GM03348 (cell line): ENCODE results near the gene AQP4.

Experiments
- DNase-seq: peaks from one replicate; pipeline ENCODE4 v3.0.0; 2012; ENCODE audit warnings: low spot score

Gene AQP4, protein sequence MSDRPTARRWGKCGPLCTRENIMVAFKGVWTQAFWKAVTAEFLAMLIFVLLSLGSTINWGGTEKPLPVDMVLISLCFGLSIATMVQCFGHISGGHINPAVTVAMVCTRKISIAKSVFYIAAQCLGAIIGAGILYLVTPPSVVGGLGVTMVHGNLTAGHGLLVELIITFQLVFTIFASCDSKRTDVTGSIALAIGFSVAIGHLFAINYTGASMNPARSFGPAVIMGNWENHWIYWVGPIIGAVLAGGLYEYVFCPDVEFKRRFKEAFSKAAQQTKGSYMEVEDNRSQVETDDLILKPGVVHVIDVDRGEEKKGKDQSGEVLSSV

DNA sequence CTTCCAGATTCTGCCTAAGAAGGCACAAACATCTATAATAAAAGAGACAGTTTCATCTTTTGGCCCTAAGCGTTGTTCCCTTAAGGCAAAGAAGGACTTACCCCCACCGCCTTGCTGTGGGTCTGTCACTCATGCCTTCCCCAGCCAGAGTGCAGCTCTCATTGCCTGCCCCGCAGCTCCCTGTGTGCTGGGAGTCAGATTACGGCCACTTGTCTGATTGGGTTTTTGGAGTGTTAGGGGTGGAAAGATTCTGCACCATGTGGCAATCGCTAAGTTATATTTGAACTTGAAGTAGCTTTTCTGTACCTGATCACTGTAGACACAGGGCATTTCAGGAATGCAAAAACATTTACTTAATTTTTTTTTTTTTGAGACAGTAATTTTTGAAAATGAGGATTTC, at the start of gene AQP4:
TSS of gene AQP4 (minus strand) at position 151 of the 400 bp plus-strand sequence. CDS start at position 133, 18 bp downstream.
- no peak for DNase-seq

DNA sequence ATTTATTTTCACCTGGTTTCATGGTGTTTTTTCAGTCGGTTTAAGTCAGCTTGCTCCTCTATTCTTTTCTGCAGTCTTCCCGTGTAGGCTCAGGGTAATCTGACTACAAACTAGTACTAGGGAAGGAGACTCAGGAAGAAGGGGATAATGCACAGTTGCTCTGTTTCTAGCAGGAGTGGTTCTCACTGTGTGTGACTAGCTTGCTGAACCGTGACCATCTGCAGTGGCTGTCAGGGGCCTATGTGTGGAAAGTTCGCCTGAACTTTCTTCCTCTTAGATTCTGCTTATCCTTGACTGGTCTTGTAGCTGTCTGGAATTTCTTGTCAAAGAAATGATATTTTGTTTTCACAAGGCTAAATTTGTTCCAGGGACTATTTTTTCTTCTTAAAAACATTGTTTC, 46.3 kb upstream of the AQP4 start:
- no peak for DNase-seq

DNA sequence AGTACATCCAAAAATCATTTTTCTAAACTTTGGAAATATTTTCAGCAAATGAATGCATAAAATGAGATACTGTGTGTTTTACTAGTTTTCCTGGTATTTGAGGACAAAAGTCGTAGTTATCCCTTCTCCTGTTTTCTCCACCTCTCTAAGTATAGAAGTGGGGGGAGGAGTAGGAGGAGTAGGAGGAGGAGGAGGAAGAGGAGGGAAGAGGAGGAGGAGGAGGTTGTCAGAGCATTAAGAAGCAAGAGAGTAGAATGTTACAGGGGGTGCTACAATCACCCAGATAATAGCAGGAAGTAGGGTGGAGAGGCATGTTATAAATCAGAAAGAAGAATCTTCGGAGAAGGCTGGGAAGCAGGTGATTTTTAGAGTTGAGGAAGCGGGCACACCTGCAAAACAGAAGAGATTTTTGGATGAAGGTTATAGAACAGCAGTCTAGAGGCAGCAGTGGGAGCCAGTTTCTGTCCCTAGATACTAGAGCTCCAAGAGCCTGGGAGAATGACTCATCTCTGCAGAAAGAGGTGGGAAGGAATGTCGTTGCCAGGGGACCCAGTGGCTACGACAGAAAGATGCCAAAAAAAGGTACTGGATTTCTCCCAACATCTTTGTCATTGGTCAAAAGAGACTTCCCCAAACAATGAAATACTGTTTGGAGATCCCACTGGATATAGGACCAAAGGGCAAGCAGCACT, 44.2 kb upstream of the AQP4 start:
- no peak for DNase-seq

DNA sequence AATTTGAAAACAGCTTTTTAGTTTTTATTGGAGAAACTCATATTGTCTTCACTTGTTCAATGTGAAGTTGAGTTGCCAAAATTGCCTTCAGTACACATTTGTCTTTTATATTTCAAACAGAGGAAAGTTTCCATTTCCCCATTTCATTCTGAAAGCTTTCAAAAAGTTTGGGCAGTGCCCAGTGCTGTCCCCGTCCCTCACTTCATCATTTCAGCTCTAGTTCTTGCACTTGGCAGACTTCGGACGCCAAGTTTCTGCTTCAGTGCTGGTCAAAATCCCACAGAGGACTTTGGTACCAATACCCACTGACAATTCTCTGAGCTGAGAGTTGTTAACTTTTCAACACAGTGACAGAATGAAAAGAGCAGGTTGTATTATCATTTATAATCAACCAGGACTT, 43.4 kb upstream of the AQP4 start:
- no peak for DNase-seq

DNA sequence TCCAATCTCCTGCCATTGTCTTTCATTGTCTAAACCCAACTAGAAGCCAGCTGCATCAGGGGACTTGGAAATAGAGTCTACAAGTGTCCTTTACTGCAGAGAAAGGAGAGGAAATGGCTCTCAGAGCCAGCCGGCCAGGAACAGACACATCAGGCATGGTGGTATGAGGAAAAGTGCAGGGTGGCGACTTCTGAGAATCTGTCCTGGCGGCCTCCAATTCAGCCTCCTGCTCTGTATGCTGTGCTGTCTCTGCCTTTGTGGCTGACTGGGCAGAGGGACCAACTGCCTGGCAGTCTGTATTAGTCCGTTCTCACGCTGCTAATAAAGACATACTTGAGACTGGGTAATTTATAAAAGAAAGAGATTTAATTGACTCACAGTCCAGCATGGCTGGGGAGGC, 36.8 kb upstream of the AQP4 start:
- no peak for DNase-seq

DNA sequence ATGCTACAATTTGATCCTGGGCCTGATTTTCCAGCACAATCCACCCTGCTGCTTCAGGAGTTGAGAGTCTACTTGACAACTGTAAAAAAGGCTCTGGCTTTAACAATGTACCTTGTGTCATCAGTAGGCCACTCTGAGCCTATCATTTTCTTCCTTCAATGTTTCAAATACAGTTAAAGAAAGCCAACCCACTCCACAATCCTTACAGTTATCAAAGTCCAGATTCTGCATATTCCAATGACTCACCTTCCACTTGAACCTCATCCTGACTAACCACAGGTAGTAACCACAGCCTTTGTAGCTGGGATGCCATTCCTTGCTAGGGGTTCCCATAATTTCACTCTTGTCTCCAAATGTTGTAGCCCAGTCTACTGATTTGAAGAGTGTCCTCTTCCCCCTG, 35.5 kb upstream of the AQP4 start:
- no peak for DNase-seq

DNA sequence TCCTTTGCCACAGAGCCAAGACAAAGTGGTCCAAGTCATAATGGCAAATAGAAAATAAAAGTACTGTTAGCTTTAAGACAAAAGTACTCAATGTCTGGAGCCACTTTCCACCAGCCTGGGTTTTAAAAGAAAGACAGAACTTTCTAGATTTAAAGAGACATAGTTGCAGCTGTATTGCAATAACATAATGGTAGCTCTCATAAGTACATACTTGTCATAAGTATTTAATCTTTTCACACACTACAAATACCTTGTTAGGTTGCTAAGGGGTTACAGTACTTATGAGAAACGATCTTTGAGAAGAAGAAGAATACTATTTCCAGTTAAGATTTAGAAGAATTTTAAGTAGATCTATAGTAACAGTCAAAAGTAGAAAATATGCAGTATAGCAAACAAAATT, 28.9 kb upstream of the AQP4 start:
- DNase-seq, result no peak

DNA sequence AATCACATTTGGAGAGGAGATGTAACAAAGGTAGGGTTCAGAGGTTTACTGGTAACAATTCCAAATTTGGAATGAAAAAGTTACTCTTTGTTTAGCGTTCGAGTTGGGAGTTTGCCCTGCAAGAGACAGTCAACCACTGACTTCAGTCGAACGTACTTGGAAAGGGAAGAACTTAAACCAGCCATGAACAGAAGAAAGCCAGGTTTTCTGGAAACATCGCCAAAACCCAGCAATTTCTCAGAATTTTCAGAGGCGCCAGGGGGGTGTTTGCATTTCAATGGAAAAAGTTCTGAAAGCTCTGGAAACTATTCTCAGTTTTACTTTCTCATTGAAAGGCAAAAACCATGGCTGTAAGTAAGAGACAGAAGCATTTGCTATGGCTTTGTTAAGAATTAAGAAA, 28.5 kb upstream of the AQP4 start:
- no peak for DNase-seq

DNA sequence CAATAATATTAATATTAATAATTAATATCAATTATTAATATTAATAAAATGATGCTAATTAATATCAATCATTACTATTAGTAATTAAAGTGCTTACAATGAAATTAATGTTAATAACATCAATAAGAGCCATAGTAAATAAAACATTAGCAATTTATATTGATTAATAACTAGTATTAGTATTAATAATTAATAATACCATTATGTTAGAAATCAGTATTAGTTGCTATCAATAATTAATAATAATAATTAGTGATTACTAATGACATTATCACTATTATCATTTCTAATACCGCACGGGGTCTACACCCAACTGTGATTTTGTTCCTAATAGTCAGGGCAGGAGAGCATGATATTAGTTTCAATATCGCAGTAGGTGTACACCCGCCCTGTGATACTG, 22.8 kb upstream of the AQP4 start:
- DNase-seq, result no peak

DNA sequence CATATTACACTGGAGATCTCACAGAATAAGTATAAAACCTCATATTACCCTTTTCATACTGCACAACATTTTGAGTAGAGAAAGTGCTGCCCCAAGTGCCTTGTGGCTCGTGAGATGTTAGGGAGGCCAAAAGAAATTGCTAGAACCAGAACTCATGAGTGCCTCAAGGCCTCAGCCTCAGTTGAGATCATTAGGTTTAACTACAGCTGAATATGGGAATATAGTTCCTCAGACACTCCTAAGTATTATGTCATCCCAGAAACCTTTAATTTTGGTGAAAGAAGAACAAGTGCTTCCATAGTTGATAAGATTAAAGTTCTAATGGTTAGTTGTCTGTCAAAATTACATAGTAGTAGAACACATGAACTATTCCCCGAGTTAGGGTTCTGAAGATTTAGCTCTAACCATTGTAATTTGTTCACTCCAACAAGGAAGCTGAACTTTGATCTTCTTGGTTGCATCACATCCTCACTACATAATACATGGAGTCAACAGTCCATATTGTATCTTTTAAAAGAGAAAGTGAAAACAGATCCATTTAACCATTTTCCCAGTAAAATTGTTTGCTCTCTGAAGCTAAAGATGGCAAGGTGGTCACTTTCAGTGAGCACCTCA, 9.6 kb upstream of the AQP4 start:
- DNase-seq, result no peak

DNA sequence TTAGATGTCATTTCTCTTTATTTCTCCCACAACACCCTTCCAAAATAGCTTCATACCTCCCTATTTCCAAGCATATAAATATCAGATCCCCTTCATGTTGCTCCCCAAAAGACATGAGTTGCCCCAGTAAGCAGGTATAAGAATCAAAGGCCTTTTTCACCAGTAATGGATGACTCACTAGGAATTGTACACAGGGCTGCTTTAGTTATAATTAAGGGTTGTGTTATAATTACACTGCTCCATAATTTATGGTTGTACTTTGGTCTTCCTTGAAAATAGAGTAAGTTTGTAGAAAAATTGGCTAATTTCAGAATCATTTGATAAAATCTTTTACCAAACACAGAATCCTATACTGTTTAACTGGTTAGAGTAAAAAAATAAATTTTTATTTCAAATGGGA, 8.8 kb upstream of the AQP4 start:
- DNase-seq, result no peak

DNA sequence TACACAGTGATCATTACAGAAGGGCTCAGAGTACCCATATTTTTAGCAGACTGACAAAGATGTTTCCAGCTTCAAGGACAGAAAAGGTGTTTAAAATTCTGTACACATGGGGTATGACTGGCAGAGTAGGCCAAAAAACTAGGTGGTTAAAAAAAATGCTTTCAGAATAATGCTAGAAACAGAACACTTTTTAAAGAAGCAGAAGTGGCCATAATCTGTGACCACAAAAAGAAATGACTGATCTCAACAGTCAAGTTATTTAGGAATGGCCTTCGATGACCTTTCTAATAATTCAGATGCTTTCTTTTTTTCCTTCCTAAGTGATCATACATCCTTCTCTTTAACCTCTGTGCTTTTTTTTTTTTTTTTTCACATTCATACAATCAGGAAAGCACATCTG, 4.1 kb upstream of the AQP4 start:
- DNase-seq, result no peak

DNA sequence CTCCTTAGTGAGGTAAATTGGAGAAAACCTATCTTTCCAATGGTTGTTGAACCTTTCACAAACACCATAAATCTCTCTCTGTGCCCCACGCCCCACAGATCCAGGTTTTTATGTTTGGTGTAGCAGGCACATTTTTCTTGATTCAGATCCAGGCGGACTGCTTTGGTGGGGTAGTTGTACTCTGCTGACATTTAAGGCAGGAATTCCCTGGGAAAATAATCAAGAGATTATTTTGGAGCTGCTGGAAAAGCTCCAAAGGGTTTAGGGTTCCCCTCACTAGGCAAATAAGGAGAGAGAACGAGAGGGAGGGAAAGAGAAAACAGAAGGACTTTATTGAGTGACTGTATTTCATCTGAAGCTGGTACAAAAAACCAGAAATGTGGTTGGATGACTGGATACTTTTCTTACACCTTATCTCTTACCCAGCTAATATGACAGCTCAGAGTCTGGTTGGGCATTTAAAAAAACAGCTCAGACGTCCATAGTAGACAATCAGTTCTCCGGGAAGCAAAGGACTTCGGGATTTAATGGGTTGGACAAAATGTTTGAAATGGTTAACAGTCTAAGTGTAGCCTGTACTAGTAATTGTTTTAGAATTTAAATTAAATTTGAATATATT, 3.6 kb upstream of the AQP4 start:
- DNase-seq, result no peak

DNA sequence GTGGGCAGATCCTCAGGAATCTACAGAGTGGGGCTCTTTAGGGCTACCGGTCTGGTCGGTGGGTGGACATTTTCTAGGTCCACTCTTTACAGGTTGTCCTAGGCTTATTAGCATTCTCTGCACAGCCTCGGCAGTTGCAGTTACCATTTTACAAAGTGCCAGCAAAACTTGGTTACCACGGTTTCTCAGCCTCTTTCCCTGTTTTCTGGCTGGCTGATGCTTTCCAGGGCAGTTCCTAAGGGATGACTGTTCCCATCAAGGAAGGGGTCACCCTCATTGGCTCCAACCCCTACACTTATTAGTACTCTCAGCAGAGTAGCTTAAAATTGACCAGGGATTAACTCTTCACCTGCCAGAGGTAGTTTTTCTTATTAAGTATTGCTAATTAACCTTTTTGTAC, 2.0 kb upstream of the AQP4 start:
- DNase-seq, result no peak

DNA sequence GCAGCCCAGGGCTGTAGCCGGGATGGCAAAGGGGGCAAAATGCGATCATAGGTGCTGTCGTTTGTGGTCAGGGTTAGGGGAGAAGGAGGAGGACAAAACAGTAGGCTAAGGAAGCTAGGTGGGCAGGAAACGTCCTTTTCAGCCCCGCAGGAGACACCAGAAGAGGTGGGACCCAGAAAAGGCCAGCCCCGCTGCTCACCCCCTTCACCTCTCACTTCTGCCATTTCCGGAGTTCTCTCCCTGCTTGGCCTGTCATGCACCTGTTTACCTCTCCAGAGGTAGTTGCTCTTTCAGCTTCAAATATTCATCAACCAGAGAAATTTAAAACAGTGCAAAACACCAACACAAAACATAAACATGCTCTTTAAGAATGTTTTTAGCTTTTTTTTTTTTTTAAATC, 849 bp downstream of the AQP4 start:
- no peak for DNase-seq

DNA sequence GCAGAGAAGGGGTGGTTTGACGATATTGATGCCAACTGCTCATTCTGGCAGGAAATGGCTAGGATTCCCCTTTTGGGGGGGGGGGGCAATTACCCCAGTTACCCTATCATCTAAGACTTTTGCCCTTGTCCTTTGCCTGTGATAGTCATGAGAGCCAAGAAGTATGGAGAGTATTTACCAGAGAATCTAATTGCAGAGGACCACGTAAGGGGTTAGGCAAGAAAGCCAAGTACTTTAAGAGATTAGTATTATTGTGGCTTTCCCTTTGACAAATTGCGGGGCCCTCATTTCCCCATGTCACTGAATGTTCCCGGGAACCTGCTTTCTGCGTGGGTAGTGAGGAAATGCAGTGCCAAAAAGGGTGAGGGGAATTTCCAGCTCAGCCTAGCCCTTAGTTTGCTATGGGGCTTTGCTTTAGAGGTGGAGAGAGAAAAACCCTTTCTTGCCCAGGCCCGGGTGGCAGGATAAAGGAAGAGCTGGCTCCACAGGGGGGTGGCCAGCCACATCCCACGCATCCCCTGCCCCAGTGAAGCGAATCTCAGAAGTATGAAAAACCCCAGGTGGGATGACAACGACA, 1.5 kb downstream of the AQP4 start:
- DNase-seq, result no peak

DNA sequence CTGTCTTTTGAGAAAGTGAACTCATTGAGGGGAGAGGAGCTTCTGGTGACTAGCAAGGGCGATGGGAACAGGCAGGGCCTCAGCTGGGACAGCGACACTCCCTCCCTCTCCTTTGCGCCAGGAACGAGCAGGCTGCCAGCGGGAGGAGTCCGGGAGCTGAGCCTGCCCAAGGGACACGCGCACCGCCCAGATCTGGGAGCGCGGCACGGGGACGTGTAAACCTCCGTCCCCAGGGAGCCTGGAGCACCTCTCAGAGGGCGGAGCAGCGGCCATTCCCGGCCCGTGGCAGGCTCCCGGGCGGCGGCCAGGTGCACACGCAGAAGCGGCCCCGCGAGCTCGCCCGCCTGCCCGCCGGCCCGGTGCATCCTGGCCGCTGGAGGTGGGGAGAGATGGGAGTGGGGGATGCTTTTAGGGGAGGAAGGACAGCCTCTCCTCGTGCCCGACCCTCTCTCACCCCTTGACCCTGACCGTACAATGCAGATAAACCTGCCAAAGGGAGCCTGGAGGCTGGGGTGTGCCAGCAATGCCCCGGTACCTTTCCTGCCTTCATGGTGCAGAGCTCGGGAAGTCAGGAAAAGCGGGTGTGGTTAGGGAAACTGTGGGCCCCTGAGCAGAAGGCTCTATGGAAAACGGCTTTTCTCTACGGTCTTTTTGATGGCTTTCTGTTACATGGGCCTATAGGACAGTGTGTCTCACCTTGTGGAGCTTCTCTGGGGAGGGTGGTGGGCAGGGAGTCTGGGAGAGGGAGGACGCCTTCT, 2.2 kb downstream of the AQP4 start:
- peak; percentile 26 for DNase-seq

DNA sequence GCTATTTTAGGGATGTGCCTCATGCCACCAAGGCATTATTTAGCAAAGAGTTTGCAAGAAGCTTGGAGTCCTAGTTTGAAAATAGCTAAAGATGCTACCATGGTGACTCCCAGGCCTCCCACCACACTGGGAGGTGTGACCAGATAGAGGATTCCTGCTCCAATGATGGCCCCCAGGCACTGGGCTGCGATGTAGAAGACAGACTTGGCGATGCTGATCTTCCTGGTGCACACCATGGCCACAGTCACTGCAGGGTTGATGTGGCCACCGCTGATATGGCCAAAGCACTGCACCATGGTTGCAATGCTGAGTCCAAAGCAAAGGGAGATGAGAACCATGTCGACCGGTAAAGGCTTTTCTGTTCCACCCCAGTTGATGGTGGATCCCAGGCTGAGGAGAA, 3.4 kb downstream of the AQP4 start:
- no peak for DNase-seq

DNA sequence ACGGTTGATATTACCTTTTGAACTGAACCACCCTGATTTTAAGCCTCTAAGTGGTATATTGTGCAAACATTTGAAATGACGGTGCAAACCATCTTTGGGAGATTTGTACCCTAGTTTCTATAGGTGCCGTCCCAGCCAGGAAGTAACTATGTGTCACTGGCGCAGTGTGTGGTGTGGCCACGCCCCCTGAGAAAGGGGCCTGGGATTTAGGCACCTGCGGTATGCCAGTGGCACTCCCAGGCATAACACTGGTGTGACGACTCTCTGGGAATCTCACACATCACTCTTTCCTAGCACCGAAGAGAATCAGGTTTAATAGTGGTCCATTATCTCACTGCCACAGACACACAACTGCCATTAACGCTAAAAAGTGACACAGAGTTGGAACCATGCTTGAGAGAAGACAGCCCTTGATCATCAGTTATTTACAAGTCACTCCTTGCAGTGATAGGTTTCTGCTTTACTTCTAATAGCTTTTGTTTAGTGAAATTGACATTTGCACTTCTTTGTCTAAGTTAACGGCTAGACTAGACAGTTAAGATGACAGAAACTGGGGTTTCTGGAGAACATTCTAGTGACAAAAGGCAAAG, 11.1 kb downstream of the AQP4 start:
- no peak for DNase-seq

DNA sequence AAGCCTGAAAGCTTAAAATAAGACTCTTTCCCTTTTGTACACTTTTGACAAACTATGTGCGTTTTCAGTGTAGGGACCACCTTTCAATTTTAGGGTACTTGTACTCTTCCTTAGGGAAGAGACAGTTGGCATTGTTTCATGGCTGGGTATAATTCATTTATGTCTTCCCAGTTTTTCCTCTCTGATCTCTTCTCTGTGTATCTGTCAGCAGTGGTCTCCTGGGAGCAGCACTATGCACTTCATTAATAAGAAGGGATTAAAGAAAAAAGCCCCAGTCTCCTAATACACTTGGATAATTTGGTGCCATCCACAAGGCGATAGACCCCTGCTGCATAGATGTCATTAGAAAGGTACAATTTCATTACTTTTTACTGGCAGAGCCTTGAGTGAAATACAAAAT, 12.1 kb downstream of the AQP4 start:
- no peak for DNase-seq

DNA sequence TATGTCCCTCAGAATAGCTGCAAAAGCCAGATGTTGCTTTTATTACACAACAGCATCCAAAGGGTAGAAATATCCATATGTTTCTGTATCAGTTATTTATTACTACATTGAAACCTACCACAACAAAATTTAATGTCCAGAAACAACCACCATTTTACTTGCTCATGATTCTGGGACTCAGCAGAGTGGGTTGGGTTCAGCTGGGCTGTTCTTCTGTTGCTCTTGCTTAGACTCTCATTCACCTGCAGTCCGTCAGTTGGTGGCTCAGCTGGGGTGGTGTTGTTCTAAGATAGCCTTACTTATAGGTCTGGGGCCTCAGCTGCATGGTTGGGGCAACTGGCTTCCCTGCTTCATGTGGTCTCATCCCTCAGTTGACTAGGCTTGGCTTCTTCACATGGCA, 21.7 kb downstream of the AQP4 start:
- no peak for DNase-seq

DNA sequence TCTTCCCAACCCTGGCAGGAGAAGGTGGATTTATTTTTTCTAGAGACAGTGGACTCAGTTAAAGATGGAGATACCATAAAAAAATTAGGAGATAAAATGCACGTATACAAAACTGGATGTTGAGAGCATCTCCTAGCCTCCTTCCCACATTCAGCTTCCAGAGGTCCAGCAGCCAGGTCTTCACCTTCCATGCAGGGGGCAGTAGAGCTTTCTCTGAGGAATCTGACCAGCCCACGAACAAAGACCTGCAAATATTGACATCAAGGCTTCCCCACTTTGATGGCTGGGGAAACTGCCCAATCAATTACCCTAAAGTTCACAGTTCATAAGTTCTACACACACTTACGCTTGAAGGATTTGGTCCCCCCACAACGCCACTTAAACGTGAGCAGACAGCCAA, 24.5 kb downstream of the AQP4 start:
- no peak for DNase-seq
